Inferior parietal cortex (tissue), 1 donor: ENCODE results near the gene EPHA8.

Source experiments
- DNase-seq: peaks from one replicate; pipeline ENCODE4 v3.0.0-alpha.2; 2016; ENCODE audit errors: extremely low spot score

Gene EPHA8

GRCh38 chr1:22562584-22563583, at the start of gene EPHA8:
Gene EPHA8, plus strand, starts transcription at chr1:22563489. Its CDS starts 147 bp downstream, at chr1:22563636.
- DNase-seq: no peak

- DNase-seq: no peak
Measured at GRCh38 chr1:22516906-22517571, 46.2 kb upstream of the EPHA8 start.

GRCh38 chr1:22517956-22518355, 45.3 kb upstream of the EPHA8 start:
- no peak for DNase-seq

GRCh38 chr1:22518379-22518778, 44.9 kb upstream of the EPHA8 start:
- no peak for DNase-seq

GRCh38 chr1:22520871-22521270, 42.4 kb upstream of the EPHA8 start:
- no peak for DNase-seq

DNA sequence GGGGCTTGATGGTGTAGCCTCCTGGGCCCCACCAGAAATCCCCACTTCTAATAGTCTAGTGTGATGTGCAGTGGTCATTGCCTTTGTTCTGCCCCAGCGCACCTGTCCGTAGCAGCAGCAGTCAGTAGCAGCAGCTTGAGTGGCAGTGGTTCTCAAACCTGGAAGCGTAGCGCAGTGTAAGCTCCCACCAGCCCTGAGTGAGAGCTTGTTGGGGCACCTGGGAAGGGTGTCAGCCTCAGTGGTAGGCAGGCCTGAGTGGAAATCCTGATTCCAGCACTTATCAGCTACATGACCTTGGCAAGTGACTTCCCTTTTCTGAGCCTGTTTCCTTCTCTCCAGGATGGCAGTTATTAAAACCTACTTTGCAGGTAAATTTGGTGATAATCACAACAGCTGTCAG, 41.6 kb upstream of the EPHA8 start:
- DNase-seq: no peak

- DNase-seq: no peak
Measured at GRCh38 chr1:22522221-22522743, 41.0 kb upstream of the EPHA8 start.

DNA sequence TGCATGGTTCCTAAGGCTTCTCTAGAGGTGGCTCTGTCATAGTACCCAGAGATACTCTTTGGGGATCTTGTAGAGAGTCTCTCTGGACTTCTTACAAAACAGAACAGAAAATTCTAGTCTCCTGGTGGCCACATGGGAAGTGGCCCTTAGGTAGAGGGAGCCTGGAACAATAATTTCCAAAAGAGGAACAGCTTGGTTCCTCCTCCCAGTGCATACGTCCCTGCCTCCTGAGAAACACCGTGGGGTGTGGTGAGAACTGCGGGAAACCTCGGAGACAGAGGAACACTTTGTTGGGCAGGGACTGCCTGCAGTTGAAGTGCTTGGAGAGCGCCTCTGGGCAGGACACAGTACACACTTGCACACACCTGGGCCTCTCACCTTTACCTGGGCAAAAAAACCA, 38.8 kb upstream of the EPHA8 start:
- DNase-seq: no peak

GRCh38 chr1:22525211-22525610, 38.1 kb upstream of the EPHA8 start:
- no peak for DNase-seq

DNA sequence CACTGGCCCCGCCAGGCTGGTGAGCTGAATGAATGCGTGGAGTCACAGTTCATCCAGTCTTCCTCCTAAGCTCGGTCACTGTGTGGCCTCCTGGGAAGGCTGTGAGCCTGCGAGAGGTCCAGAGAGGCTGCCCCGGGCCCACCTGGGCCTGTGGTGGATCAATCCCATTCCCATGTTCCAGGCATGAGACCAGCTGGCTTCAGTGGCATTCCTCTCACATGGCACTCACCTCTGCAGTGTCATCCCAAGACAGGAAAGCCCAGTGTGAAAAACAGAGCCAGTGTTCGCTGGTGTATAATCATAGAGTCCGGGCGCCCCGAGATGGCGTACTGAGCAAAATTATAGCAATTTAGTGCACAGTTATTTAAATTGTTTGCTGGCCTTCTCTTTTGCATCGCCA, 37.6 kb upstream of the EPHA8 start:
- no peak for DNase-seq

- DNase-seq: no peak
Measured at GRCh38 chr1:22526098-22526497, 37.2 kb upstream of the EPHA8 start.

GRCh38 chr1:22526677-22527076, 36.6 kb upstream of the EPHA8 start:
- DNase-seq: no peak

DNA sequence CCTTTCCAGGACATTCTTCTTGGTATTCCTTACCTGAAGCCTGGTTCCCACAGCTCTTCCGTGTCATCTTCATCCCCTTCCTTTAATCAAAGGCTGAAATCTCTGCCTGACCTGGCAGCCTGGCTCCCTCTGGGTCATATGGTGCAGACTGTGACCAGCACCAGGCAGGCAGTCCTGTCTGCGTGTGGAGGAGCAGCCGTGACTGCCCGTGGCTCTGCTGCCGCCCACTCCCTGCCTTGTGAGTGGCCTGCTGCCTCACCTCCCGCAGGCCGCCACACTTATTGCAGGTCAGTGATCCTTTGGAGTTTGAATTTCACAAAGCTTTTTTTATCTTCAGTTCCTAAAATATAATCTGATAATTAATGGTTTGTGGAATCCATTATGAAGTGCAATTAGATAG, 36.2 kb upstream of the EPHA8 start:
- DNase-seq: no peak

GRCh38 chr1:22527555-22528296, 35.6 kb upstream of the EPHA8 start:
- DNase-seq: peak; percentile 33

GRCh38 chr1:22528451-22528850, 34.8 kb upstream of the EPHA8 start:
- no peak for DNase-seq

GRCh38 chr1:22529901-22530621, 33.2 kb upstream of the EPHA8 start:
- peak; percentile 50 for DNase-seq

- DNase-seq: no peak
Measured at GRCh38 chr1:22530715-22531114, 32.6 kb upstream of the EPHA8 start.

DNA sequence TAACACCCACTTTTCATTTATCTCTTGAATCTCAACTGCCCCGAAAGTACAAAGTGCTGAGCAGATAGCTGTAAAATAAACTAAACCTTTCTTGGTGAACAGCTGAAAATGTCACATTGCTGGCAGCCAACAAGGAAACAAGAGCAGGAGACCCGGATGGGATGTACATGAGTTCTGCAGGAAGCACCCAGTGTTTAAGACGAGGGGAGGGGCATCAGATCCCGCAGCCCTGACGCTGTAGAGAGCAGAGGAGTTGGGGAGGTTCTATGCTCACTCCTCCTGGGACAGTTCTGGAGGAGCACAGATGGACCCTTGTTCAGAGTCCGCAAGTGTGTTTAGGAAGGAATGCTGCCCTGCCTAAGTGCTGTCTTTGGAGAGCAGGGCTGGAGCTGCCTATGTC, 32.0 kb upstream of the EPHA8 start:
- no peak for DNase-seq

DNA sequence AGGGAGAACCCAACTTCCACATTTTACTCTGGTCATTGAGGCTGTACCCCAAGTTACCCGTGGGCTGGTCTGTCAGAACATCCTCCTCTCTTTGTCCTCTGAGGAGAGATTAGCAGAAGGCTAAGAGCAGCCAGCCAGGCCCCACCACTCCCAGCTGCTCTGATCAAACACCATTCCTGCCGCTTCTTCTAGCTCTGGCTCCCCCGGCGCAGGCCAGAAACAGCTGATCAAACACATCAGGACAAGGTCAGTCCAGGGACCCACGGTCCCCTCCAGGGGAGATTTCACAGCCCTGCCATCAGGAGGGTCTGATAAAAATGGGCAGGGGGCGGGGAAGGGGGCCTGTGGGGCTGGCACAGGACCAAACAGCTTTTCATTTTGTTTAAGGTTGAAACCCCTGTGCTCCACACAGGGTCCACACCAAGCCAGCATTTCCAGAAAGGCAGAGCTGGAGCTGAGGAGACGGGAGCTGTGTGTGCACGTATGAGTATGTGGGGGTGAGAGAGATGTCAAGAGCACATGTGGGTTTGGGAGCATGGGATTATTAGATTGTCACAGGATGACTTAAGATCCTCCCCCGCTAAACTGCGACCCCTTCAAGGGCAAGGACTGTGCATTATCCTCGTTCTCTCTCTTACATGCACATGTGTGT, 29.9 kb upstream of the EPHA8 start:
- no peak for DNase-seq

DNA sequence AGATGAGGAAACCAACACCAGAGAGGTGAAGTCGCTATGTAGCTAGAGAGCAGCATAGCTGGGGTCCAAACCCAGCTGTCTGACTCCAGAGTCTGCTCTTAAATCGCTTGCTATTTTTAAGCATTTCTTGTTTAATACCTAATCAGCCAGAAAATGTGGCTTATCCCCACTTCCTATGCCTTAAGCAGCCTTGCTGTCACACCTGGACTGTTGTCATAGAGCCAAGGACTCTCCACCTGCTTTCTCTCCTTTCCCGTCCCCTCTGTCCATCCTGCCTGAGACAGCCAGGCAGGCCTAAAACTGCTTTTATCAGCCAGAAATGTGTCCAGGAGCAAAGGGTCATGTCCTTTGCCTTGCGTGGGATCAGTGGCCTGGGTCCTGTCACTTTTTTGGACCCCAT, 28.3 kb upstream of the EPHA8 start:
- no peak for DNase-seq

- DNase-seq: no peak
Measured at GRCh38 chr1:22535399-22535798, 27.9 kb upstream of the EPHA8 start.
